GM12865 (cell line): ENCODE measurements around the gene MYCN.
"Not testable (repeated sequence)": the region's sequence is repeated elsewhere in the genome, so short reads cannot be mapped to it uniquely, and the experiment has no call there.

ENCODE experiments used
- DNase-seq: peaks from one replicate; pipeline ENCODE4 v3.0.0; 2010; ENCODE audit warnings: low read depth
- H3K4me3 ChIP-seq: 2 replicates; pipeline ENCODE4 v1.5.1; 2011; ENCODE audit warnings: mild to moderate bottlenecking, low read depth, low read length, control low read depth
- CTCF ChIP-seq: IDR thresholded peaks from 2 replicates; pipeline ENCODE4 v1.5.1; 2011; ENCODE audit warnings: low read length, control low read depth, low read depth, inconsistent platforms; ENCODE audit not compliant: insufficient read depth; ENCODE audit errors: missing control alignments

Gene MYCN

GRCh38 chr2:15946983-15947382, 6.6 kb downstream of the MYCN start:
- no peak for DNase-seq
- TF ChIP-seq CTCF, result no peak
- H3K4me3 ChIP-seq, result no peak overlapping the region

- DNase-seq, result no peak
- no peak for TF ChIP-seq CTCF
- H3K4me3 ChIP-seq, result no peak overlapping the region
Measured at GRCh38 chr2:15947431-15947830, 7.1 kb downstream of the MYCN start.

- DNase-seq, result no peak
- H3K4me3 ChIP-seq, result no peak overlapping the region
- no peak for TF ChIP-seq CTCF
Measured at GRCh38 chr2:15948704-15948957, 8.3 kb downstream of the MYCN start.

- DNase-seq, result no peak
- no peak for TF ChIP-seq CTCF
- H3K4me3 ChIP-seq, result no peak overlapping the region
Measured at GRCh38 chr2:15949126-15949525, 8.8 kb downstream of the MYCN start.

- no peak for DNase-seq
- H3K4me3 ChIP-seq, result no peak overlapping the region
- TF ChIP-seq CTCF, result no peak
Measured at GRCh38 chr2:15949551-15949950, 9.2 kb downstream of the MYCN start.

GRCh38 chr2:15950088-15950952, 10.0 kb downstream of the MYCN start:
- no peak overlapping the region for H3K4me3 ChIP-seq
- DNase-seq, result no peak
- TF ChIP-seq CTCF, result no peak

GRCh38 chr2:15951936-15952335, 11.6 kb downstream of the MYCN start:
- DNase-seq, H3K4me3 ChIP-seq: not testable (repeated sequence)
